ENCODE results near the gene KCNN4. TPM values are rescaled to one million over a fixed set of nuclear protein-coding genes. Genes with fewer than 3 reads are reported as not detected.
"Not testable (repeated sequence)": the region's sequence is repeated elsewhere in the genome, so short reads cannot be mapped to it uniquely, and the experiment has no call there.

KCNN4 gene
- total and polyA plus RNA-seq, 2 experiments from 2014 or later = 0.86 to 3.2 TPM

- no peak for TF ChIP-seq ZNF462 (CRISPR knock-in tag; IDR thresholded peaks at IDR 0.05)
- TF ChIP-seq CTCF (conservative IDR thresholded peaks at IDR 0.05; ENCODE audit: low read depth in 2 of 2) = no peak
- TF ChIP-seq ZNF331 (CRISPR knock-in tag; IDR thresholded peaks at IDR 0.05; ENCODE audit: low read depth) = no peak
- no peak for TF ChIP-seq EZH2 (IDR thresholded peaks at IDR 0.05; ENCODE audit: low read depth, unreplicated experiment)
- TF ChIP-seq JUNB (IDR thresholded peaks at IDR 0.05; ENCODE audit: unreplicated experiment) = no peak
- TF ChIP-seq REST (IDR thresholded peaks at IDR 0.05; ENCODE audit: unreplicated experiment) = no peak
- no peak for TF ChIP-seq ETS1 (IDR thresholded peaks at IDR 0.05)
- TF ChIP-seq NANOG (IDR thresholded peaks at IDR 0.05; ENCODE audit: borderline replicate concordance) = no peak
- TF ChIP-seq EZH2phosphoT487 (IDR thresholded peaks at IDR 0.05; ENCODE audit: unreplicated experiment) = no peak
- TF ChIP-seq POLR2AphosphoS5 (IDR thresholded peaks at IDR 0.05; ENCODE audit: low read depth) = no peak
Measured at GRCh38 chr19:43818500-43818899, 37.7 kb upstream of the KCNN4 start (continued).

- H3K79me2 ChIP-seq (replicated peaks; ENCODE audit: insufficient read depth); DNase-seq (ENCODE audit: low spot score); H3K27ac ChIP-seq (ENCODE audit: low read depth); H3K27me3 Mint-ChIP-seq (ENCODE audit: insufficient read depth, low read depth, poor library complexity); H3K4me2 ChIP-seq; H3K36me3 Mint-ChIP-seq (ENCODE audit: low read depth); H3F3A ChIP-seq (replicated peaks; ENCODE audit: low read depth); H3K27ac Mint-ChIP-seq; ATAC-seq; H3K9me2 ChIP-seq (ENCODE audit: insufficient read depth); H4K20me1 ChIP-seq (replicated peaks; ENCODE audit: insufficient read depth); H3K4me1 Mint-ChIP-seq; H2AFZ ChIP-seq; H3K4me3 ChIP-seq; H3K4me3 Mint-ChIP-seq; H3K4me1 ChIP-seq (ENCODE audit: insufficient read depth); H3K36me3 ChIP-seq (ENCODE audit: insufficient read depth): not testable (repeated sequence)
- H3K9me3 Mint-ChIP-seq = peaks cover 42% of the 10 kb centered on the region
- H3K27me3 ChIP-seq (ENCODE audit: insufficient read depth) = peaks cover 13% of the 10 kb centered on the region
Measured at GRCh38 chr19:43817454-43817853, 36.7 kb upstream of the KCNN4 start.
